Calu3 (cell line): Measurements from ENCODE around the gene CYP46A1. TPM values are rescaled to one million over a fixed set of nuclear protein-coding genes. Genes with fewer than 3 reads are reported as not detected.

ENCODE experiments used
- BruUV-seq: library from RNA; stranded (reverse); fragments of 400-500 nt; replicated peaks from 2 replicates; lab custom pipeline; 2021; lab: Mats Ljungman, UMichigan
- CTCF ChIA-PET: fragments of 300-600 bp; sonication (Branson Sonifier 250); formaldehyde crosslinking; loops from one replicate; lab custom pipeline; 2022; ENCODE audit warnings: antibody characterized with exemption; lab: Charles Lee
- DNase-seq: peaks from one replicate; pipeline ENCODE4 v3.0.0; 2022
- H3K27ac Mint-ChIP-seq: one replicate; pipeline ENCODE4 v1.8.0; 2022; ENCODE audit warnings: mixed read lengths; ENCODE audit not compliant: unreplicated experiment
- H3K27me3 Mint-ChIP-seq: one replicate; pipeline ENCODE4 v1.8.0; 2022; ENCODE audit warnings: mixed read lengths; ENCODE audit not compliant: unreplicated experiment
- H3K36me3 Mint-ChIP-seq: one replicate; pipeline ENCODE4 v1.8.0; 2022; ENCODE audit warnings: mild to moderate bottlenecking, moderate library complexity, mixed read lengths; ENCODE audit not compliant: insufficient read depth, unreplicated experiment
- H3K4me1 Mint-ChIP-seq: one replicate; pipeline ENCODE4 v1.8.0; 2022; ENCODE audit warnings: mild to moderate bottlenecking, low read depth, mixed read lengths; ENCODE audit not compliant: unreplicated experiment
- H3K4me3 Mint-ChIP-seq: one replicate; pipeline ENCODE4 v1.8.0; 2022; ENCODE audit warnings: mild to moderate bottlenecking, low read depth, moderate library complexity, mixed read lengths; ENCODE audit not compliant: unreplicated experiment
- H3K9me3 Mint-ChIP-seq: one replicate; pipeline ENCODE4 v1.8.0; 2022; ENCODE audit warnings: low read depth, mixed read lengths; ENCODE audit not compliant: unreplicated experiment
- intact Hi-C: fragments of 100-400 bp; cut with micrococcal nuclease; formaldehyde crosslinking; loops from one replicate; pipeline ENCODE4 v1.10.0; 2022; ENCODE audit not compliant: unreplicated experiment
- total RNA-seq: library from RNA; stranded (reverse); gene quantifications from 2 replicates; pipeline ENCODE4 v1.2.3, GENCODE V29; 2022
- TF ChIP-seq, protein P1 (sequence below): fragments of 200-600 bp; IDR thresholded peaks from one replicate; pipeline ENCODE4 v1.8.0; 2022; ENCODE audit warnings: antibody characterized with exemption; ENCODE audit not compliant: unreplicated experiment

The CYP46A1 gene
- total RNA-seq, 1 experiment from 2014 or later = not detected

DNA sequence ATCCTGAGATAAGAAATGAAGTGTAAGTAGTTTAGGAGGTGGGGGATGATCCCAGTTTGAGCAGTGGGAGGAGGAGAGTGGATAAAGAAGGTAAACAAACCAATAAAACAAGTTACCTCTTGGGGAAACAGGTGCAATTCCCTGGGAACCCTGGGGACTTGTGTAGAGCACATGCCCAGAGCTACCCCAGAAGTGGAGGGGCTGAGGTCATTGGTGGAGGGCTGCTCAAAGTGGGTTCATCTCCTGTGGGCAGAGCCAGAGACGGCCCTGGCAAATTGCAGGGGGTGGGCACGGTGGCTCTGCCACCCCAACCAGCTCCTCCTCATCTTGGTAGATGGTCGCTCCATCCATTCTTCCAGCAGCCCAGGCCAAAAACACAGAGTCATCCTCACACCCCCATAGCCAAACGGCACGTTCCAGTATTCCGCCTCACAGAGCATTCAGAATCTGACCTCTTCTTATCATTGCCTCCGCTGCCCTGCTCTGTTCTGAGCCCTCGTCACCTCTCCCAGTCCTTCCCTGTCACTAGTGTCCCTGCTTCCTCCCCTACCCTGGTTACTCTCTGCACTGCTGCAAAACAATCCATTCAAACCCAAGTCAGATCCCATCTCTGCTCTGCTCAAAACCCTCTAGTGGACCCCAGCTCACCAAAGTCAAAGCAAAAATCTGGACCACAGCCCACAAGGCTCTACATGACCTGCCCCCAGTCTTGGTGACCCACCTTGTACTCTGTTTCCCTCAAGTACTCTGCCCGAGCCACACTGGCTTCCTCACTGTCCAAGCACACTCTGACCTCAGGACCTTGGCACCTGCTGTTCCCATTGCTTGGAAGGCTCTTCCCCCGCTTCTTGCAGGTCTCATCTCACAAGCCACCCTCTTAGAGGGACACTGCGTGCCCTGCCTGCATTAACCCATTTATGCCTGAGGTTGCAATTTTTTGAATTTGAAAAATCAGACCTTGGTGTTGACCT lies 5.5 kb downstream of the CYP46A1 start:
- Mint-ChIP-seq H3K4me1 (no peaks in the 10 kb centered on the region), H3K9me3 (no peaks in the 10 kb centered on the region), H3K27ac (no peak overlapping the region), H3K4me3 (no peak overlapping the region), H3K36me3 (no peaks in the 10 kb centered on the region), H3K27me3 (peaks cover 80% of the 10 kb centered on the region)
- no peak for DNase-seq
- TF ChIP-seq, protein P1, sequence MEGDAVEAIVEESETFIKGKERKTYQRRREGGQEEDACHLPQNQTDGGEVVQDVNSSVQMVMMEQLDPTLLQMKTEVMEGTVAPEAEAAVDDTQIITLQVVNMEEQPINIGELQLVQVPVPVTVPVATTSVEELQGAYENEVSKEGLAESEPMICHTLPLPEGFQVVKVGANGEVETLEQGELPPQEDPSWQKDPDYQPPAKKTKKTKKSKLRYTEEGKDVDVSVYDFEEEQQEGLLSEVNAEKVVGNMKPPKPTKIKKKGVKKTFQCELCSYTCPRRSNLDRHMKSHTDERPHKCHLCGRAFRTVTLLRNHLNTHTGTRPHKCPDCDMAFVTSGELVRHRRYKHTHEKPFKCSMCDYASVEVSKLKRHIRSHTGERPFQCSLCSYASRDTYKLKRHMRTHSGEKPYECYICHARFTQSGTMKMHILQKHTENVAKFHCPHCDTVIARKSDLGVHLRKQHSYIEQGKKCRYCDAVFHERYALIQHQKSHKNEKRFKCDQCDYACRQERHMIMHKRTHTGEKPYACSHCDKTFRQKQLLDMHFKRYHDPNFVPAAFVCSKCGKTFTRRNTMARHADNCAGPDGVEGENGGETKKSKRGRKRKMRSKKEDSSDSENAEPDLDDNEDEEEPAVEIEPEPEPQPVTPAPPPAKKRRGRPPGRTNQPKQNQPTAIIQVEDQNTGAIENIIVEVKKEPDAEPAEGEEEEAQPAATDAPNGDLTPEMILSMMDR = no peak
- CTCF ChIA-PET = interaction anchor here (1.2 kb wide), 1 partner anchor 9 kb away, joined by 3 read pairs; no protein-coding TSS in a partner anchor
- intact Hi-C loops = no loop called here
- BruUV-seq = no TSS peak

DNA sequence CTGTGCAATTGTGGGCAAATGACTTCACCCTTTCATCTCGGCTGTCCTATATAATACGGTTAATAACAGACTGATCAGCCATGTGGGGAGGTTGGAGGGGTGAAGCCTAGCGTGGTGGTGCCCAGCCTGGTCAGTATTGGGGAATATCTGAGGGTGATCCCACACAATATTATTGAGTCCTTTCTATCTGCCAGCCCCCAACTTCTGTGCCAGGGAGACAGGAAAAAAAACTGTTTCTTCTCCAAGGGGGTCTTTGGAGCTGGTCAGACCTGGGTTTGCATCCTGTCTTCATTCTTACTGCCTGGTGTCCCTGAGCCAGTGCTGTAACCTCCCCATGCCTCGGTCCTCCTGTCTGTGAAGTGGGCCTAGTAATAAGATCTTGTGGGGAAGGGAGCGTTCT lies 6.5 kb downstream of the CYP46A1 start:
- Mint-ChIP-seq H3K27me3 (peaks cover 81% of the 10 kb centered on the region), H3K4me3 (no peak overlapping the region), H3K9me3 (no peaks in the 10 kb centered on the region), H3K4me1 (no peaks in the 10 kb centered on the region), H3K27ac (no peak overlapping the region), H3K36me3 (no peaks in the 10 kb centered on the region)
- intact Hi-C loops = no loop called here
- DNase-seq = no peak
- TF ChIP-seq, protein P1 = no peak
- CTCF ChIA-PET = no interaction called here
- no TSS peak for BruUV-seq

DNA sequence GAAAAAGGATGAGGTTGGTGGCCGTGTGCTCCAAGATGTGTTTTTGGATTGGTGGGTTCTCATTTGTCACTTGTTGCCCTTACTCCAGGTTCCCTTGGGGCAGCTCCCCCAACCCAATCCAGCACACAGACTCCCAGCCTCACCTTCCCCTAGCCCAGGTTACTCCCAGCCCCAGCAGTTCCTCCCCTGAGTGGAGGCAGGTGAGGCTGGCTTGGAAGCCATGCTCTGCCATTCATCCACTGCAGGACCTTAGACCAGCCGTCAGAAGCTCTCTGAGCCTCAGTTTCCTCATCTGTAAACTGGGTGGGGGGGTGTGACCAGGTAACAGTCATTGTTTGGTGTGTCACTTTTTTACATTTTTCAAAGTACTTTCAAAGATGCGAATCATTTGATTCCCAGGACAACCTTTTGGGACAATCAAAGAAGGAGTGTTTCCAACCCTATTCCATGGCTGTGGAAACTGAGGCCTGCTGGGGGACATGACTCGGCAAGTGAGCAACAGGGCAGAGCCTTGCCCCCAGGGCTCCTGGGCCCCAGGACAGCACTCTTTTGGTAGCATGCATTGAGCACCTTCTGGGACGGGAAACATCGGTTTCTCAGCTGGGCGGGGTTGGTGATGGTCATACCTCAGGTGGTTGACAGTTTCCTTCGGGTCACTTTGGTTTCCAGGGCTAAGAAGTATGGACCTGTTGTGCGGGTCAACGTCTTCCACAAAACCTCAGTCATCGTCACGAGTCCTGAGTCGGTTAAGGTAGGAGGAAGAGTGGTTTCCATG lies 7.2 kb downstream of the CYP46A1 start:
- TF ChIP-seq, protein P1 = no peak
- CTCF ChIA-PET = no interaction called here

DNA sequence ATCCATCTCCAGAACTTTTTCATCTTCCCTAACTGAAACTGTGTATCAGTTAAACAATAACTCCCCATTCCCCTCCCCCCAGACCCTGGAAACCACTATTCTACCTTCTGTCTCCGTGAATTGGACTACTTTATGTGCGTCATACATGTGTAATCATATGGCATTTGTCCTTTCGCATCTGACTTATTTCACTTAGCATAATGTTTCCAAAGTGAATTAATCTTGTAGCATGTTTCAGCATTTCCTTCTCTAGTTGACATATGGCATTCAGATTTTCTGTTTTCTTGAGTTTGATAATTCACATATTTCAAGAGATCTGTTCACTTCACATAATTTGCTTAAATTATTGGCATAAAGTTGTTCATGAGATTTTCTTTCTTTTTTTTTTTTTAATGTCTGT lies 9.8 kb downstream of the CYP46A1 start:
- no peak overlapping the region for H3K4me3 Mint-ChIP-seq
- H3K4me1 Mint-ChIP-seq = no peaks in the 10 kb centered on the region
- TF ChIP-seq, protein P1 = no peak
- BruUV-seq = no TSS peak
- DNase-seq = no peak
- H3K9me3 Mint-ChIP-seq = peaks cover 2% of the 10 kb centered on the region
- H3K36me3 Mint-ChIP-seq = no peaks in the 10 kb centered on the region
- intact Hi-C loops = no loop called here
- no peak overlapping the region for H3K27ac Mint-ChIP-seq
- peaks cover 81% of the 10 kb centered on the region for H3K27me3 Mint-ChIP-seq
- CTCF ChIA-PET = no interaction called here

More for the DNA sequence above, 7.2 kb downstream of the CYP46A1 start:
- no peak for DNase-seq
- peaks cover 81% of the 10 kb centered on the region for H3K27me3 Mint-ChIP-seq
- H3K9me3 Mint-ChIP-seq = no peaks in the 10 kb centered on the region
- no peak overlapping the region for H3K4me3 Mint-ChIP-seq
- no TSS peak for BruUV-seq
- H3K4me1 Mint-ChIP-seq = no peaks in the 10 kb centered on the region
- H3K36me3 Mint-ChIP-seq = no peaks in the 10 kb centered on the region
- intact Hi-C loops = no loop called here
- H3K27ac Mint-ChIP-seq = no peak overlapping the region
